ENCODE measurements around the gene PLA2G4B.

Gene PLA2G4B

GRCh38 chr15:41801185-41801584 lies 37.5 kb upstream of the PLA2G4B start:
- H3K4me3 ChIP-seq (ENCODE audit: low read length), result no peak overlapping the region
- DNase-seq (ENCODE audit: low read depth), result no peak
- TF ChIP-seq, protein P1, sequence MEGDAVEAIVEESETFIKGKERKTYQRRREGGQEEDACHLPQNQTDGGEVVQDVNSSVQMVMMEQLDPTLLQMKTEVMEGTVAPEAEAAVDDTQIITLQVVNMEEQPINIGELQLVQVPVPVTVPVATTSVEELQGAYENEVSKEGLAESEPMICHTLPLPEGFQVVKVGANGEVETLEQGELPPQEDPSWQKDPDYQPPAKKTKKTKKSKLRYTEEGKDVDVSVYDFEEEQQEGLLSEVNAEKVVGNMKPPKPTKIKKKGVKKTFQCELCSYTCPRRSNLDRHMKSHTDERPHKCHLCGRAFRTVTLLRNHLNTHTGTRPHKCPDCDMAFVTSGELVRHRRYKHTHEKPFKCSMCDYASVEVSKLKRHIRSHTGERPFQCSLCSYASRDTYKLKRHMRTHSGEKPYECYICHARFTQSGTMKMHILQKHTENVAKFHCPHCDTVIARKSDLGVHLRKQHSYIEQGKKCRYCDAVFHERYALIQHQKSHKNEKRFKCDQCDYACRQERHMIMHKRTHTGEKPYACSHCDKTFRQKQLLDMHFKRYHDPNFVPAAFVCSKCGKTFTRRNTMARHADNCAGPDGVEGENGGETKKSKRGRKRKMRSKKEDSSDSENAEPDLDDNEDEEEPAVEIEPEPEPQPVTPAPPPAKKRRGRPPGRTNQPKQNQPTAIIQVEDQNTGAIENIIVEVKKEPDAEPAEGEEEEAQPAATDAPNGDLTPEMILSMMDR (conservative IDR thresholded peaks at IDR 0.05; ENCODE audit: low read depth, low read length), result no peak

GRCh38 chr15:41801850-41802455 lies 36.7 kb upstream of the PLA2G4B start:
- H3K4me3 ChIP-seq (ENCODE audit: low read length), result no peak overlapping the region
- TF ChIP-seq, protein P1 (conservative IDR thresholded peaks at IDR 0.05; ENCODE audit: low read depth, low read length), result no peak
- DNase-seq (ENCODE audit: low read depth), result no peak

GRCh38 chr15:41804361-41804760 lies 34.3 kb upstream of the PLA2G4B start:
- TF ChIP-seq, protein P1 (conservative IDR thresholded peaks at IDR 0.05; ENCODE audit: low read depth, low read length), result no peak
- no peak overlapping the region for H3K4me3 ChIP-seq (ENCODE audit: low read length)
- DNase-seq (ENCODE audit: low read depth), result no peak

DNA sequence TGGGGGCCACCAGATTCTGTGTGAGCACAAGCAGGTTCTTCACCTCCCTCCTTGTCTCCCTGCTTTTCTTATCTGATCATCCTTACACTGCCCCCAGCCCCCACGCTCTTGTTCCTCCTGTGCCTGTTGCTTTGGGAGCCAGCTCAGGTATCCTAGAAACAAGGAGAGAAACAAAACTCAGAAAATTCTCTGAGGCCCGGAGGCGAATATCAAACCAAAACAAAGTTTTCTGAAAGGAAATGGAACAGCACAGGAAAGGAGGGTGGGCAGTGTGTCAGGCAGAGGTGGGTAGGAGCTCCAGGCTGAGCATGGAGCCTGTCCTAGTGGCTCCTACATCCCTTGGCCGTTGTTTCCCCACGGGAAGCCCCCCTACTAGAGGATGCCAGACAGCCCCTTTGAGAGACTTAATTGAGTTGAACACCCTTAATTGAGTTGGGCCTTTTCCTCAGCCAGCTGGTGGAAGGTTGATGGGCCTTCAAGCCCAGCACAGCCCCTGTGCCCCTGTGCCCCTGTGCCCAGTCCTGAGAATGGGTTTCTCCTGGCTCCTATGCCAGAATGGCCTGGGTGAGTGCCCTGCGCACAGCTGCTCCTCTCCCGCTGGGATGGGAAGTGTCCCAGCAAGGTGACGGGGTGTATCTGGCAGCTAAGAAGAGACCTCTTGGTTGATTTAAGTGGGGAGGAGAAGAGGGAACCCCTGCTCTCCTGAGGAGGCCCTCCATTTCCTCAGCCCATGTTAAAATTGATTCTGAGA lies 33.6 kb upstream of the PLA2G4B start:
- TF ChIP-seq, protein P1 (conservative IDR thresholded peaks at IDR 0.05; ENCODE audit: low read depth, low read length), result no peak

GRCh38 chr15:41805711-41806110 lies 32.9 kb upstream of the PLA2G4B start:
- no peak for DNase-seq (ENCODE audit: low read depth)
- H3K4me3 ChIP-seq (ENCODE audit: low read length), result no peak overlapping the region
- TF ChIP-seq, protein P1 (conservative IDR thresholded peaks at IDR 0.05; ENCODE audit: low read depth, low read length), result no peak

More for the DNA sequence above, 33.6 kb upstream of the PLA2G4B start:
- DNase-seq (ENCODE audit: low read depth), result no peak
- no peak overlapping the region for H3K4me3 ChIP-seq (ENCODE audit: low read length)

- no peak overlapping the region for H3K4me3 ChIP-seq (ENCODE audit: low read length)
- DNase-seq (ENCODE audit: low read depth), result peak; percentile 66
- TF ChIP-seq, protein P1 (conservative IDR thresholded peaks at IDR 0.05; ENCODE audit: low read depth, low read length), result peak; percentile 54
Observed at GRCh38 chr15:41806291-41807181, 32.1 kb upstream of the PLA2G4B start.

Data from retinal pigment epithelial cell (primary cell).